ENCODE measurements around the gene TAF1D. TPM values are rescaled to one million over a fixed set of nuclear protein-coding genes. Genes with fewer than 3 reads are reported as not detected.

Gene TAF1D
- total and polyA plus RNA-seq, 8 donors = 68.3 to 435 (median 169) TPM

DNA sequence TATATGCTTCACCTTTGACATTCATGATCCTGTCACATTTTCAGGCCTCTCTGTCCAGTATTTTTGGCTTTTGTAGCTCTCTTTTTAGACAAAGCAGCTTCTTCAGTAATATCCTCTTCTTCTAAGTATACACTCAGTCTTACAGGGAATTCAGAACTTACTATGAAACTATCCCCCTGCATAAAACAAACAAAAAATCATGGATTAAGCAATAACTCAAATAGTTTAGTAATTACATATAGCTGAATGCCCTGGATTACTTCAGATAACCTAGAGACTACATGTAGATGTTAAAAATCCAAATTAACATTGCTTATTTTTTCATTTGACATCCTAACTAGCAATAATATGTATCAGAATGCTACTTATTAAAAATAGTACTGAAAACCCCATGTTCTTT lies 5.2 kb downstream of the TAF1D start:
- Histone ChIP-seq H3K9me3 (no peaks in the 10 kb centered on the region), H3K4me1 (peaks cover 30 to 84% (median 56%) of the 10 kb centered on the region in 4 donors), H3K36me3 (peaks cover 54 to 80% (median 77%) of the 10 kb centered on the region in 4 donors), H3K27me3 (no peaks in the 10 kb centered on the region), H3K27ac (no peak overlapping the region), H3K4me3 (no peak overlapping the region)
- TF ChIP-seq, protein P1, sequence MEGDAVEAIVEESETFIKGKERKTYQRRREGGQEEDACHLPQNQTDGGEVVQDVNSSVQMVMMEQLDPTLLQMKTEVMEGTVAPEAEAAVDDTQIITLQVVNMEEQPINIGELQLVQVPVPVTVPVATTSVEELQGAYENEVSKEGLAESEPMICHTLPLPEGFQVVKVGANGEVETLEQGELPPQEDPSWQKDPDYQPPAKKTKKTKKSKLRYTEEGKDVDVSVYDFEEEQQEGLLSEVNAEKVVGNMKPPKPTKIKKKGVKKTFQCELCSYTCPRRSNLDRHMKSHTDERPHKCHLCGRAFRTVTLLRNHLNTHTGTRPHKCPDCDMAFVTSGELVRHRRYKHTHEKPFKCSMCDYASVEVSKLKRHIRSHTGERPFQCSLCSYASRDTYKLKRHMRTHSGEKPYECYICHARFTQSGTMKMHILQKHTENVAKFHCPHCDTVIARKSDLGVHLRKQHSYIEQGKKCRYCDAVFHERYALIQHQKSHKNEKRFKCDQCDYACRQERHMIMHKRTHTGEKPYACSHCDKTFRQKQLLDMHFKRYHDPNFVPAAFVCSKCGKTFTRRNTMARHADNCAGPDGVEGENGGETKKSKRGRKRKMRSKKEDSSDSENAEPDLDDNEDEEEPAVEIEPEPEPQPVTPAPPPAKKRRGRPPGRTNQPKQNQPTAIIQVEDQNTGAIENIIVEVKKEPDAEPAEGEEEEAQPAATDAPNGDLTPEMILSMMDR (IDR thresholded peaks at IDR 0.05) = no peak
- TF ChIP-seq POLR2A (IDR thresholded peaks at IDR 0.05) (no peak), EP300 (IDR thresholded peaks at IDR 0.05) (no peak), POLR2AphosphoS5 (IDR thresholded peaks at IDR 0.05) (no peak)
- intact Hi-C loops (cut with DNase I; ENCODE audit: low total_unique reads) = no loop called here
- DNase-seq = no peak

- intact Hi-C loops (cut with DNase I; ENCODE audit: low total_unique reads) = no loop called here
- peaks cover 59 to 85% (median 82%) of the 10 kb centered on the region in 4 donors for H3K36me3 ChIP-seq
Observed at GRCh38 chr11:93735627-93736026, 5.7 kb downstream of the TAF1D start.

GRCh38 chr11:93734427-93735222 lies 6.7 kb downstream of the TAF1D start:
- peaks cover 25 to 79% (median 48%) of the 10 kb centered on the region in 4 donors for H3K4me1 ChIP-seq
- peaks cover 69 to 95% (median 92%) of the 10 kb centered on the region in 4 donors for H3K36me3 ChIP-seq
- 55 to 77% (median 74%) methylated on average over 1 of the region's 1 CpG for WGBS, 5 donors
- TF ChIP-seq POLR2AphosphoS5 (IDR thresholded peaks at IDR 0.05) (no peak), EP300 (IDR thresholded peaks at IDR 0.05) (no peak), POLR2A (IDR thresholded peaks at IDR 0.05) (no peak)
- TF ChIP-seq, protein P1 (IDR thresholded peaks at IDR 0.05) = no peak
- H3K4me3 ChIP-seq = no peak overlapping the region
- H3K27ac ChIP-seq = no peak overlapping the region
- no peak for DNase-seq
- intact Hi-C loops (cut with DNase I; ENCODE audit: low total_unique reads) = no loop called here
- no peaks in the 10 kb centered on the region for H3K9me3 ChIP-seq
- H3K27me3 ChIP-seq = no peaks in the 10 kb centered on the region

More at GRCh38 chr11:93735627-93736026, 5.7 kb downstream of the TAF1D start:
- Histone ChIP-seq H3K4me1 (peaks cover 30 to 84% (median 56%) of the 10 kb centered on the region in 4 donors), H3K4me3 (no peak overlapping the region), H3K9me3 (no peaks in the 10 kb centered on the region), H3K27ac (no peak overlapping the region), H3K27me3 (no peaks in the 10 kb centered on the region)
- 84 to 89% (median 86%) methylated on average over 1 of the region's 1 CpG for WGBS, 5 donors
- TF ChIP-seq, protein P1 (IDR thresholded peaks at IDR 0.05) = no peak
- TF ChIP-seq POLR2A (IDR thresholded peaks at IDR 0.05) = no peak
- no peak for TF ChIP-seq POLR2AphosphoS5 (IDR thresholded peaks at IDR 0.05)
- TF ChIP-seq EP300 (IDR thresholded peaks at IDR 0.05) = no peak
- DNase-seq = no peak

DNA sequence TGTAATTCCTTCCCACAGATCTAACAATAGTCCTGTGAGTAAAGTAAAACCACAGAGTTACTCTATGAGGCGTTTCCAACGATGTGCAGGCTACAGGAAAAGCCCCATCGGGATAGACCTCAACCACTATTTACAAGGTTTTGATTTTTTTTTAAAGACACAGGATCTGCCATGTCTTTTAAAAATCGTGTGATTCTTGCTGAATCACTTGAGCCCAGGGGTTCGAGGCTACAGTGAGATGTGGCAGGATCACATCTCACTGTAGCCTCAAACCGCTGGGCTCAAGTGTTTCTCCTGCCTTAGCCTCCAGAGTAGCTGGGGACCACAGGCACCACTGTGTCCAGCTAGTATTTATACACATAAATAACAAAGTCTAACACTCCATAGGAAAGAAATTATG lies 7.8 kb downstream of the TAF1D start:
- TF ChIP-seq POLR2A (IDR thresholded peaks at IDR 0.05) (no peak), EP300 (IDR thresholded peaks at IDR 0.05) (no peak), POLR2AphosphoS5 (IDR thresholded peaks at IDR 0.05) (no peak)
- TF ChIP-seq, protein P1 (IDR thresholded peaks at IDR 0.05) = no peak

More for the DNA sequence above, 7.8 kb downstream of the TAF1D start:
- H3K4me1 ChIP-seq = peaks cover 17 to 67% (median 37%) of the 10 kb centered on the region in 4 donors
- peaks cover 77 to 100% (median 100%) of the 10 kb centered on the region in 4 donors for H3K36me3 ChIP-seq
- H3K4me3 ChIP-seq = no peak overlapping the region
- H3K9me3 ChIP-seq = no peaks in the 10 kb centered on the region
- DNase-seq = no peak
- no peaks in the 10 kb centered on the region for H3K27me3 ChIP-seq
- intact Hi-C loops (cut with DNase I; ENCODE audit: low total_unique reads) = no loop called here
- H3K27ac ChIP-seq = peak overlapping the region in 1 of 5 donors; percentile 40
- 55 to 69% (median 60%) methylated on average over 6 of the region's 6 CpGs for WGBS, 5 donors
